D721Med (cell line): ENCODE measurements around the gene DCST2.
"Not testable (repeated sequence)": the region's sequence is repeated elsewhere in the genome, so short reads cannot be mapped to it uniquely, and the experiment has no call there.

Source experiments
- DNase-seq: peaks from one replicate; pipeline ENCODE4 v3.0.0; 2011; ENCODE audit warnings: low spot score; ENCODE audit not compliant: insufficient read length
- FAIRE-seq: peaks from 2 replicates; lab custom pipeline; 2011; peaks lifted over from hg19 to GRCh38; lab: Jason Lieb, UNC
- TF ChIP-seq, protein P1 (sequence below): IDR thresholded peaks from 2 replicates; pipeline ENCODE4 v1.5.1; 2012; ENCODE audit warnings: mild to moderate bottlenecking, control low read depth; ENCODE audit not compliant: insufficient read depth; ENCODE audit errors: missing control alignments

The DCST2 gene

DNA sequence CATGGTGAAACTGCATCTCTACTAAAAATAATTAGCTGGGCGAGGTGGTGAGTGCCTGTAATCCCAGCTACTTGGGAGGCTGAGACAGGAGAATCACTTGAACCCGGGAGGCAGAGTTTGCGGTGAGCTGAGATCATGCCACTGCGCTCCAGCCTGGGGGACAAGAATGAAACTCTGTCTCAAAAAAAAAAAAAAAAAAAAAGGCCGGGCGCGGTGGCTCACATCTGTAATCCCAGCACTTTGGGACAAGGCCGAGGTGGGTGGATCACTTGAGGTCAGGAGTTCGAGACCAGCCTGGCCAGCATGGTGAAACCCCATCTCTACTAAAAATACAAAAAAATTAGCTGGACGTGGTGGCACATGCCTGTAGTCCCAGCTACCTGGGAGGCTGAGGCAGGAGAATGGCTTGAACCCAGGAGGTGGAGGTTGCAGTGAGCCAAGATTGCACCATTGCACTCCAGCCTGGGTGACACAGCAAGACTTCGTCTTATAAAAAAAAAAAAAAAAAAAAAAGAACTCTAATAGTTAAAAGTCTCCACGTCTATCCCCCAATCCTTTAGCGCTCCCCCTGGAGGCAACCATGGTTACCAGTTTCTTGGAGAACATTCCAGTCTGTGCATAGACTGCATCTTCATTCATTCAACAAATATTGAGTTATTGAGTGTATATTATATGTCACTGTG is 38.1 kb downstream of the DCST2 start:
- not testable (repeated sequence) for DNase-seq, FAIRE-seq
- TF ChIP-seq, protein P1, sequence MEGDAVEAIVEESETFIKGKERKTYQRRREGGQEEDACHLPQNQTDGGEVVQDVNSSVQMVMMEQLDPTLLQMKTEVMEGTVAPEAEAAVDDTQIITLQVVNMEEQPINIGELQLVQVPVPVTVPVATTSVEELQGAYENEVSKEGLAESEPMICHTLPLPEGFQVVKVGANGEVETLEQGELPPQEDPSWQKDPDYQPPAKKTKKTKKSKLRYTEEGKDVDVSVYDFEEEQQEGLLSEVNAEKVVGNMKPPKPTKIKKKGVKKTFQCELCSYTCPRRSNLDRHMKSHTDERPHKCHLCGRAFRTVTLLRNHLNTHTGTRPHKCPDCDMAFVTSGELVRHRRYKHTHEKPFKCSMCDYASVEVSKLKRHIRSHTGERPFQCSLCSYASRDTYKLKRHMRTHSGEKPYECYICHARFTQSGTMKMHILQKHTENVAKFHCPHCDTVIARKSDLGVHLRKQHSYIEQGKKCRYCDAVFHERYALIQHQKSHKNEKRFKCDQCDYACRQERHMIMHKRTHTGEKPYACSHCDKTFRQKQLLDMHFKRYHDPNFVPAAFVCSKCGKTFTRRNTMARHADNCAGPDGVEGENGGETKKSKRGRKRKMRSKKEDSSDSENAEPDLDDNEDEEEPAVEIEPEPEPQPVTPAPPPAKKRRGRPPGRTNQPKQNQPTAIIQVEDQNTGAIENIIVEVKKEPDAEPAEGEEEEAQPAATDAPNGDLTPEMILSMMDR: peak; percentile 59

DNA sequence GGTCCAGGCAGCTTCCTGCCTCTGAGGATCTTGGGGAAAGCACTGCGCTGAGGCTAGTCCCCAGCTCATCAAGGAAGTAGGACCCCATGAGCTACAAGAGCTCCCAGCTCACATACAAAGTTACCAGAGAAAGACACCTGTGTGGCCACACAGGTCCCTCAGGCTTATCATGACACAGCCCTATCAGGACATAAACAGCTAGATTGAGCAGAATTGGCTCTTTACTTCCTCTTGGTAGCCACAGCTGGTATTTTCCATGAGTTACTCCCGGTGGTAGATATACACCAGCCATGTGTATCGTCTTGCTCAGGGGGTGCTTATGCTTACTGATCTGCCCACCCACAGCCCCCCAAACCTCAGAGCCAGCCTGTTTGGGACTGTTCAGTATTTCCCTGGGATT is 39.0 kb downstream of the DCST2 start:
- FAIRE-seq: no peak
- TF ChIP-seq, protein P1: no peak
- DNase-seq: no peak

DNA sequence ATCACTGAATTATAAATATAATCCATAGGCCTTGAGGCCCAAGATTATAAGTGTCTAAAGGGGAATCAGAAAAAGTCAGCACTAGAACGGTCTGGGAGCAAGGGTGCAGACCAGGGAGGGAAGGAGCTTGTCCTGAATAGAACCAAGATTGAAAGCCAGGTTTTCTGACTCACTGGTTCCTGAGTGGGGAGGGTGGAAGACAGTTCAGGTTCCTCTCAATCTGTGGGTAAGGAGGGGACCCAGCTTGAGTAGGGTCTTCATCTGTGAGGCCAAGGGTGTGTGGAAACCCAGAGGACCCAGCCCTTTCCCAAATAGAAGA is 39.4 kb downstream of the DCST2 start:
- DNase-seq: no peak
- TF ChIP-seq, protein P1: no peak
- FAIRE-seq: no peak

DNA sequence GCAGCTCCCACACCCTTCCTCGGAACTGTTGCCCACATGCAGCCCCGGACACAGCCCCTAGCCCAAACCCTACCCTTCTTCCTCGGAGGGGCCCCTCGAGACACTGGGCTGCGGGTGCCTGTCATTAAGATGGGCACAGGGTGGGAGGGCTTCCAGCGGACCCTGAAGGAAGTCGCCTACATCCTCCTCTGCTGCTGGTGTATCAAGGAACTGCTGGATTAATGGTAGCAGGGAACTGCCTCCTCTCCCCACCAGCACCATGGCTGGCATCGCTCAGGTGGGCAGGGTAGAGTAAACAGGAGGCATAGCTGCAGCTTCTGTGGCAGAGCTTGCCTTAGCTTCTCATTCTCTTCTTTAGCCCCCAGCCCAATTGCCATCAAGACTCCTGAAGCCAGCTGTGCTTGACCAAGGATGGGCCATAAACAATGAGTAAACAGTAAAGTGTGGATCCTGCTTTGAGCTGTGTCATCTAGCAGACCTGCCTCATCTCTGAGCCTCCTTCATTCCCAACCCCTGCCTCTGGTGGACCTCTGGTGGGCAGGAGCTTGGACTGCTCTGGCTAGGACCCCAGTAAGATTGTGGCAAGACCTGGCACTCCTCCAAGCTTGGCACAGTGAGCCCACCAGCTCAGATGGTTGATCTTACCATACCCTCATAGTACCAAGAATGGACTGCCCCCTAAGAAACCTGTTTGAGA is 39.9 kb downstream of the DCST2 start, which contains the start of gene LENEP:
Gene LENEP, plus strand, starts transcription at position 15 of the 697 bp plus-strand sequence. Its CDS starts 22 bp downstream, at position 37.
- FAIRE-seq (no peak), DNase-seq (no peak)

DNA sequence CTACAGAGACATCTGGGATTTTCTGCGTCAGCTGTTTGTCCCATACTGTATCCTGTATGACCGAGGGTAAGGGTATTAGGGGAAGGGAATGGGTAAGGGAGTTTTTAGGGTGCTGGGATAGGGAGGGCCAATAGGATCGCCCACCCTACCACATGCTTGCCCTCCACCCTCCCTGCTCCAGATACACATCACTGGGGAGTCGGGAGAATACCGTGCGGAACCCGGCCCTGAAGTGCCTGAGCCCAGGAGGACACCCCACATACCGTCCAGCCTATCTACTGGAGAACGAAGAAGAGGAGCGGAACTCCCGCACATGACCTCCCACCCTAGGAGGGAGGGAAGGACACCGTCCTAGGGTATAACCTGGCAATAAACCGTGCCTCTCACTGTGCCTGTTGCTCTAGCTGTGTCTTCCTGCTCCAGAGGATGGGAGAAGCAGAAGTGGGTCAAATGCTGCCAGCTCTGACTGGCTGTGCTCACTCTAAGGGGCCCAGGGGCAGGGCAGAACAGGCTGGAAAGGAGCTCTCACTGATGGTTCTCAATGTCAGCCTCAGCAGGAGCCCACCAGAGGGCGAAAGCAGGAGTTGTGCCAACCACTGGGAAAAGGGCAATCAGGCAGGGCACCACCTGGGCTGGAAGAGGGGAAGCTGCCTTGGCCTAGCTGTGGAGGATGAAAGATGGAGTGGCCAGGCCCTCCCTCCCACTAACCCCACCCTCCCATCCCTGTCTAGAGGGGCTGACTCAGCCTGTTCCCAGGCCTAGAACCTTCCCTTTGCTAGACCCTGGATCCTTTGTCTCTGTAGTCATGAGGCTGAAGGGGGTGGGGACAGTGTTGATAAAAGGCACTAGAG is 40.6 kb downstream of the DCST2 start:
- FAIRE-seq: no peak
- no peak for DNase-seq

More for the DNA sequence above, 39.9 kb downstream of the DCST2 start, which contains the start of gene LENEP:
- TF ChIP-seq, protein P1: no peak

DNA sequence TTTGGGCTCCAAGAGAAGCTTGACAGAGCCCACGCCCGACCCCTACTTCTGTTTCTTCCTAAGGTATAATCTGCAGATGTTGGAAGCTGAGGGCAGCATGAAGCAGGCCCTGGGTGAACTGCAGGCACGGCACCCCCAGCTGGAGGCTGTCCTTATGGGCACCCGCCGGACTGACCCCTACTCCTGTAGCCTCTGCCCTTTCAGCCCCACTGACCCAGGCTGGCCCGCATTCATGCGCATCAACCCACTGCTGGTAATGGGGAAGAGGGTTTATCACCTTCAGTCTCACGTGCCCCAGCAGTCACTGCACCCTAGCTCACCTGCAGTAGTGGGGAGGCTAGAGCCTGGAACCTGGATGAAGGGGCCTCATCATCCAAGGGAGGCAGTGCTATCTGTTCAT is 43.3 kb downstream of the DCST2 start:
- DNase-seq (no peak), FAIRE-seq (no peak)
- TF ChIP-seq, protein P1: no peak

More for the DNA sequence above, 40.6 kb downstream of the DCST2 start:
- TF ChIP-seq, protein P1: peak; percentile 34
